ENCODE measurements around the gene RUNX1.

The RUNX1 gene

DNA sequence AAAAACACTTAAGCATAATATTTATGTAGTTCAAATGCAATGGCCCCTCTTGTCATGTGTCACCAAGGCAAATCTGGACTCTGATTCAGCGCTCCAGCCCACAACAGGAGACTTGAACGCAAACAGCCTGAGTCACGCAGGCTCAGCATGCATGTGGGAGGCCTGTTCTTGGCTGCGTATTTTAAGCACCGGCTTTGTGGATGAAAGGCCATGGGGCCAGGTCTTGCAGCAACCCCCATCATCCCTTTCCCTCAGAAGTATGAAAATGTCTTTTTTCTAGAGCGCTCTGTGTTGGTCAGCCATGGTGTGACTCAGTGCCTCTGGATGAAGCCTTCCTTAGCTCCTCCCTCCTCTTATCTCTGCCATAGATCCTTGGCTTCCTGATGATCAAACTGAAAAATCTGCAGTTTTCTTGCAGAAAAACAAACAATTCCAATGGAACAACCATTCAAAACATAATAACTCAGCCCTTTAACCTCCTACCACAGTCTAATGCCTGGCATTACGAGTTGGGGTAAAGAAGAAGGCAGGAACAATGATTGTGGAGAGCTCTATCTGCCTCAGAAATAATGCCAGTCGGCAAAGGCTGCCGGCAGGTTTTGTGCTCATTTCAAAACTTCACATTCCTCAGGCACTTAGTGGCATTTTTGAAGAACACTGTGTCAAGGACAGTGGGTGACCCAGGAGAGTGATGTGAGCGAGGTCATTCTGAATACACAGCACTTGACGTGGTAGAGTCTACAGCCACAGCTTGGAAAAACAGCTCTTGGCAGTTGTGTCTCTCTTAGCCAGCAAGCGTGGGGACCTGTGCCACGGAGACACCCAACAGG is 212.8 kb downstream of the RUNX1 start:
- peak in 1 of 2 donors; percentile 21 for DNase-seq (ENCODE audit: low read depth in 1 of 2, low spot score in 1 of 2)

DNA sequence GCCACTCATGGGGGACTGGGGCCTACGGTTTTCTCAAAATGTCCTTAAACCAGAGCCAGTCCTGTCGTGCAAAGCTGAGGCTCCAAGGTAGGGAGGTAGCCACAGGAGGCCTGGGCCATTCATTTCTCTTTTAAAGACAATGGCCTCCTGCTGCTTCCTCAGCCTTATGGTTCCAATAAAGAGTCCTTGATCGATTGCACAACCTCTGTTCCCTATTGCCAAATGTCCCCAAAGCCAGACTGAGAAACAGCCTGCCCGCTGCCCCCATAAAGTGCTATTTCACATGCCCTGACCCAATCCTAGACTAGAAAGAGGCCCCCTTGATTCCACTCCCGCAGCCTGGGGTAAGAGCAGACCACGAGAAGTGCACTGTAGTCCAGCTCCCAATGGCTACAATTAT is 213.6 kb downstream of the RUNX1 start:
- DNase-seq (ENCODE audit: low read depth in 1 of 2, low spot score in 1 of 2): no peak

DNA sequence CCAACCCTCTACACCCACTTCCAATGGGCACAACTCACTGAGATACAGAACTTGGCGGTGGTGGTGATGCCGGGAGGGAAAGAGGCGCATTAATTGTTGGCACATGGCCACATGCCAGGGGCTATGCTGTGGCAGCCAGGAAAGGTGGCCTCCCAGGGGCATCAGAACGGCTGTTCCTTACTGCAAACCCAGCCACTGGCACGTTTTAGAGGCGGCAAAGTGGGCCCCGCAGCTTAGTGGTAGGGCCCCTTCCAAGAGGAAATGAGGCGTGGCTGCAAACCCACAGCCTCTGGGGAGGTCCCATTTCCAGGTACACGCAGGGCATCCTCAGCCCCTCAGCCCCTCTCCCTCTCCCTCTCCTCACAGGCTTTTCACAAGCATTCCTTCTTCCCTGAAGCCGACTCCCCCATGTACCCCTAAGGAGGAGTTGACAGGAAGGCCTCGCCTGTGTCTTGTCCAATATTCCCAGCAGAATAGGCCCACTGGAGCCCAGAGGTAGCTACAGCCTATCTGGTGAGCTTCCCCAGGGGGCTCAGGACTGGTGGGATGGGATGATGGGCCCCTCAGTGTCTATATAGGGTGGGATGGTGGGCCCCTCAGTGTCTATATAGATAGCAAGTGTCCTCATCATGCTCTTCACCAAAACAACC is 214.1 kb downstream of the RUNX1 start:
- no peak for DNase-seq (ENCODE audit: low read depth in 1 of 2, low spot score in 1 of 2)

DNA sequence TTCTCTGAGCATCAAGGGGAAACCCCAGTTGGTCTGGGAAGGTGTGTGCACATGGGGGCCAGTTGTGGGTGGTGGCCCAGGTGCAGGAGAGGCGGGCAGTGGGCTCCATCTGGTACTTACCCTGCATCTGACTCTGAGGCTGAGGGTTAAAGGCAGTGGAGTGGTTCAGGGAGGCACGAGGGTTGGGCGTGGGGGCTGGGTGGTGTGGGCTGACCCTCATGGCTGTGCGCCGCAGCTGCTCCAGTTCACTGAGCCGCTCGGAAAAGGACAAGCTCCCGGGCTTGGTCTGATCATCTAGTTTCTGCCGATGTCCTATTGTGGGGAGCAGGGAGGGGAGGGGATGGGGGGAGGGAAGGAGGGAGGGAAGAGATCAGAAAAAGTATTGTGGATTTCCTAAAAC is 214.8 kb downstream of the RUNX1 start:
- no peak for DNase-seq (ENCODE audit: low read depth in 1 of 2, low spot score in 1 of 2)

DNA sequence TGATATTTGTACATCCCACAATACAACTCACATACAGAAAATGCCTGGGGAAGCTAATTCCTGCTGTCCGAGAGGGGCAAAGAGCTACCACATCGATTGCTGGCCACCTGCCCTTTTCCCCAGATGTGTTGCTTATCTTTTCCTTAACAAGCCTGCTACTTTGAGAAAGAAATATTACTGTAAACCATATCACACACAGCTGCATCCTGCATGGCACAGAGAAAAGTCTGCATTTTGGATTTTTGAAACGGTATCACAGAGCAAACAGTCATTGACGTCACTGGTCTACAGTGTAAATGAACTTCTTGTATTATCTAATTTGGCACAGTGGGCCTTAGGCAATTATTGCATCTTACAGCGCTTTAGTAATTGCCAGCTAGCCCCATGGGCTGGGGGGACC is 215.6 kb downstream of the RUNX1 start:
- no peak for DNase-seq (ENCODE audit: low read depth in 1 of 2, low spot score in 1 of 2)

DNA sequence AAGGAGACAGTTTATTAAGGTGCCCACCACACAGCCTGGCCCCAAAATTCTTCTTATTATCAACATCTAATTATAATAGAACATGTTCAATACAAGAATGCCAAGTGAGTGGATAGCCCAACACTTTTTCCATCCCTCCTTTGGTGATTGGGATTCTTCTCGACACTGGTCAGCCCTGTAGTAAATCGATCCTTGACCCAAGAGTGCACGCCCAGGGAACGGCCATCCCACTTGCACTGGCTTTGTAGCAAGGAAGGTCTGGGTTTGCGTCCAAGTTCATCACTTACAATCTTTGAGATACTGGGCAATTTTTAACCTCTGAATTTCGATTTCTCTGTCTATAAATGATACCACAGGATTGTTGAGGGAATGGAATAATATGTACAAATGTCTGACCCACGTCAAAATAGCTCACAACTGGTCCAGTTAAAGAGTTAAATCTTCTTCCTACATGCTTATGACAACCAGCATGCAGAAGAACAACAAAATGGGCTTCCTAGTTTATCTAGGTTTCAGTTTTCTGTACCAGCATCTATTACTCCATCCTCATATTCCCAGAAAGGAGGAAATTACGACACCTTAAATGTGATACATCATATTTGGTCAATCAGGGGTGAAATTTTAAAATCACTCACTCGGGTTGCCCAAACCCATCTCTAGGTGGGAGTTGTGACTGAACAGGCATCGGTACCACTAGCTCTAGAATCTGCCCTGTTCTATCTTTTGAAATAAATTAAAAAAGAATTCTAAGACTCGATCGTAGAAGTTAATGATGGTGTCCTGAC is 218.5 kb downstream of the RUNX1 start:
- no peak for DNase-seq (ENCODE audit: low read depth in 1 of 2, low spot score in 1 of 2)

DNA sequence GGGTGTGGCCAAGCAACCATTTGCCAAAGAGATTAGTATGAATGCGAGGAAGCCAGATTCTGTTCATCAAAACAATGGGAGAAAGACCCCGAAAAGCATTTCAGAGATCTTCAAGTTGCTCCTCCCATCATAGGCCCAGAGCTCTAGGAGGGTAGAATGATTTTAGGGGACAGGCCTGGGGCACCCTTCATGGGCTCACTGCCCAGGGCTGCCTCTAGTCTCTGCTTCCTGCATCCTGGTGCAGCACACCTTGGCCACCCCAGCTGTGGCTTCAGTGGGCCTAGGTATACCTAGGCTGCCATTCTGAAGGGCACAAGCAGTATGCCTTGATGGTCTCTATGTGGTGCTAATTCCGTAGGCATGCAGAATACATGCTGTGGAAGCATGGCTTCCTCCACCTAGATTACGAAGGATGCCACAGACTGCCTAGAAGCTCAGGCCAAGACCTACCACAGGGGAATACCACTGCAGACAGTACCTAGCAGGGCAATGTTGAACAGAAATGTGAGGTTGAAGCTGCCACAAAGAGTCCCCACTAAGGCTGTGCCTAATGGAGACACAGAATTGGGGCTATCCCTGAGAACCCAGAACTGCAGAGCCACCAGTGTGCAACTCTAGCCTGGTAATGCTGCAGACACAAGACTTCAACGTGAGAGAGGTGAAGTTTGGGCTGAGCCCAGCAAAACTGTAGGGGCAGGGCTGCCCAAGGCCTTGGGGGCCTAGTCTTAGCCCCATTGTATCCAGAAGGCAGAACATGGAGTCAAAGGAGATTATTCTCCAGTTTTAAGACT is 221.5 kb downstream of the RUNX1 start:
- DNase-seq (ENCODE audit: low read depth in 1 of 2, low spot score in 1 of 2): no peak

DNA sequence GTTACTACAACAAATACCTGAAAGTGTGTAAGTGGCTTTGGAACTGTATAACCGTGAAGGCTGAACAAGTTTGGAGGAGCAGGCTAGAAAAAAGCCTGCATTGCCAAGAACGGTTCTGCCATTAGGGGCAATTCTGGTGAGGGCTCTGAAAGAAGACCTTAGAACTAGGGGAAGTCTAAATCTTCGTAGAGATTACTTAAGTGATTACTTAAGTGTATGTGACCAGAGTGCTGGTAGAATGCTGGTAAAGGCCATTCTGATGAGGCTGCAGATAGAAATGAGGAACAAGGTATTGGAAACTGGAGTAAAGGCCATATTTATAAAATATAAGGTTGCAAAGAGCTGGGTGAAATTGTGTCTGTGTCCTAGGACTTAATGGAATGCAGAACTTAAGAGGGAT is 222.3 kb downstream of the RUNX1 start:
- DNase-seq (ENCODE audit: low read depth in 1 of 2, low spot score in 1 of 2): no peak

DNA sequence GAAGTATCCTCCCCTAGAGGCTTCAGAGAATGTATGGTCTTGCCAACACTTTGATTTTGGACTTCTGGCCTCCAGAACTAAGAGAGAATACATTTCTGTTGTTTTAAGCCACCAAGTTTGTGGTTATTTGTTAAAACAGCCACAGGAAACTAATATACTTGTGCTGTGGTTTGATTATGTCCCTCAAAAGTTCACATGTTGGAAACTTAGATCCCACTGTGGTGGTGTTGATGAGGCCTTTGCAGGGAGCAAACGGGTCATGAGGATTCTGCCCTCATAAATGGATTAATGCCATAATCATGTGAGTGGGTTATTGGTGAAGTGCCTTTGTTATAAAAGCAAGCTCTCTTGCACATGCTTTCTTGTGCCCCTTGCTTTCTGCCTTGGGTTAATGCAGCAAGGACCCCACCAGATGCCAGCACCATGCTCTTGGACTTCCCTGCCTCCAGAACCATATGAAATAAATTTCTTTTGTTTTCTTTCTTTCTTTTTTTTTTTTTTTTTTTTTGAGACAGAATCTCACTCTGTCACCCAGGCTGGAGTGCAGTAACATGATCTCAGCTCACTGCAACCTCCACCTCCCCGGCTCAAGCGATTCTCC is 223.1 kb downstream of the RUNX1 start:
- no peak for DNase-seq (ENCODE audit: low read depth in 1 of 2, low spot score in 1 of 2)

DNA sequence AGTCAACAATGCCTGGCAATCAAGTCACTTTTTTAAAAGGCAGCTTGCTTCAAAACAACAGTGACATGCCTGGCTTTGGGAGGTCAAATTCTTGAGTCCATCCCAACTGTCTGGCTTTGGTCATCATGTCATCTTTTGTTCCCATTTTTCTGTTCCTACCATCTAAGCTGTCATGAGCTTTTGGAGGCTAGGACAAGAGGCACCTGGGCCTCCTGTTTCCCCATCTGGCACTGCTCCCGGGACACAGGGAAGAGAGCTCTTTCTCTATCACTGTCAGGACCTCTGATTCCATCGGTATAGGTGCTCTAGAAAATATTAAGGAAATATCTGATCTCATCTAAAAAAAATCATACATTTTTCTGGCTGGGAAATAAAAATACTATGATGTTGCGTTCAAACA is 224.0 kb downstream of the RUNX1 start:
- no peak for DNase-seq (ENCODE audit: low read depth in 1 of 2, low spot score in 1 of 2)

DNA sequence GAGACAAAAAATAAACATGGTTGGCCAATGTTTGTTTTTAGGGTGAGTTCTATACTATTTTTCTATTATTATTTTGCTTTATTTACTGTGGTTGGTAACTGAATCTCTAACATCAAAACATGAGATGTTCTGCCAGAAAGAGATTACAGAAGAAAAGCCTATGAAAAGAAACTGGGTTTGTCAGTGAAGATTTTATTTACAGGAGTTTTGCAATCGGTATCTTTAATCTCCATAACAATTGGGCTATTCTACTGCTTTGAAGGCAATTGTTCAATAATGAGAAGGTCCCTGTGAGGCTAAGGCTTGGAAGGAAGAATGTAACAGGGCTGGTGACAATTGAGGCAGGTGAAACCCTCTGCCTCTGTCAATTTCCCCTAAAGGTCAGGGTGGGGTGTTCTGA is 224.8 kb downstream of the RUNX1 start:
- DNase-seq (ENCODE audit: low read depth in 1 of 2, low spot score in 1 of 2): no peak

DNA sequence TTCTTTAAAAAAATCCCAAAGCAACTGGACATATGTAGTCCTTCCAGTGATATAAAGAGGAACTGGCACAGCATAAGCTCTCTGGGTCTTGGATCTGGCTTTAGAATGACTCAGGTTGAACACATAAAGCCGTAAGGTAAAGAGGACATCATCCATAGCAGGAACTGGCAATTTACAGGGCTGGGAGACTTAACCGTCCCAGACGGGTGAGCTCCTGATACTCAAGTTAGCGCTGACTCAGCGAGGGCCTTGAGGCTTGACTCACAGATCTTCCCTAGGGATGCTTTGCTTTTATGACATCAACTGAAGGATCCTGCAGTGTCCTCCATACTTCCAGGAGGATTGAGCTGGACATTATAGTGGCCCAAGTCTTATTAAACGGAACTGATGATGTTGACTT is 226.2 kb downstream of the RUNX1 start:
- DNase-seq (ENCODE audit: low read depth in 1 of 2, low spot score in 1 of 2): no peak

DNA sequence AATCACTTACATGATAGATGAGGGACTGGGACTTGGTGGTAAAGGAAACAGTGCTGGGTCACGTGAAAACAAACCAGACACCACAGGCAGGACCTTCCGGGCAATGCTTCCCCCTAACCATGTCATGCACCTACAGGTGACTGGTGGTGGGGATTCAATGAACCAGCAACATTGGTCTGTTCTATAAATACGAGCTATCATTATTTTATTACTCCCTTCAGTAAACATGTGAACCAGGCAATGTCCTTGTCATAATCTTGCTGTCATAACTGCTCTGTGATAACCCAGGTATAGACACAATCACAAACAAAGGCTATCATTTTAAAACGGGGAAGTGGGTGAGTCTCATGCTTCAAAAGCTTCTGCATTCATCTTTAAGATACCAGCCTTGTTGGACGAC is 226.9 kb downstream of the RUNX1 start:
- no peak for DNase-seq (ENCODE audit: low read depth in 1 of 2, low spot score in 1 of 2)

DNA sequence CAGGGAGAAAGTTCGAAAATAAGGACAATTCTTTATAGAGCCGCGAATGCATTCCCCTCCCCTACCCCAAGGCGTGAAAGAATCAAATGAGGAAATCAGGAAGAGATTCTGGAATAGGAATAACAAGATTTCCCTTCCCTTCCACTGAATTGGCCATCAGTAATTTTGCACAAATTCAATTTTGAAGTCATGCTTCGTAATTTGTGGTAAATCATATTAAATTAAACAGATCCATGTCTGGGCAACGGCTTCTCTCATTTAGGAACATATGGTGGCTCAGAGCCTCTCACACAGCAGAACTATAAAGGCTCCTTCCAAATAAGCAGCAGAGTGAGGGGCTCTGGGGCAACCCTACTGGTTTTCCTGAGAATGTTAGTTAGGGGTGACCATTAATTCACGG is 227.4 kb downstream of the RUNX1 start:
- no peak for DNase-seq (ENCODE audit: low read depth in 1 of 2, low spot score in 1 of 2)

DNA sequence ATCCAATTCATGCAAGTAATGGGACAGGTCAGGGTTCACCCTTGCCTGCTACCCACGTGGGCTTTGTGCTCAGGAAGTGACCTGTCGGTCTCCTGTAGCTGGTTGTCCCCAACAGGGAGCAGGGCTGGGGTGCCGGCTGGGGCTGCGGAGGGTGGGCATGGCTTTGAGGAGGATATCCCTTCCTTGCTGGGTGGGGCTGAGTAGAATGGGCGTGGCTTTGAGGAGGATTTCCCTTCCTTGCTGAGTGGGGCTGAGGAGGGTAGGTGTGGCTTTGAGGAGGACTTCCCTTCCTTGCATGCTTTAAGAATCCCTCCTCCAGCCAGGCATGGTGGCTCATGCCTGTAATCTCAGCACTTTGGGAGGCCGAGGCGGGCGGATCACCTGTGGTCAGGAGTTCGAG is 229.1 kb downstream of the RUNX1 start:
- DNase-seq (ENCODE audit: low read depth in 1 of 2, low spot score in 1 of 2): no peak

DNA sequence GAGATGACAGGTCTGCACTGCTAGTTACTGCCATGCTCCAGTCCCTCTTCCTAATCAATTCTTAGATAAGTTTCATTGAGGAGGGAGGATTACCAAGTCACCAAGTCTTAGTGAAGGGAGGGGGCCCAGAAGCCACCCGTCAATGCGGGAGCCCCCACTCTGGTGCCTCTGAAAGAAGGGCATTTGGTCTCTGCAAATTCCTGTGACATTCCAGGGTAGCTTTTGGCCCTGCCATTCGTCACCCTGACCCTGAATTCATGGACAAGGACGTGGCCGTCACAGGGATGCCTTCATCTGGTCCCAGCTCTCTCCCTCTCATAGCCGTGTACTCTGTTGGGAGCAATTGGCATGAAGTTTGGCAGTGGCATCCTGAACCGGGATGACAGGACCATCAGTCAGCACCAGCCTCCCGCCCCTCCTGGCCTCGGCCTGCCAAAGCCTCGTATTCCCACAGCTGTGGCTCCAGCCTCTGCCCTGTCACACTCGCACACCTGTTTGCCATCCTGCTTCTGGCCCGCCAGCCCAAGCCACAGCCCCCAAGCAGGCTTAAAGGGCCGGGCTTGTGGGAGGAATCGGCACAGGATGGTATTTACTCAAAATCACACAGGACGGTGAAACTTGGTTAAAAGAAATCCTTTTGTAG is 229.6 kb downstream of the RUNX1 start:
- DNase-seq (ENCODE audit: low read depth in 1 of 2, low spot score in 1 of 2): no peak

DNA sequence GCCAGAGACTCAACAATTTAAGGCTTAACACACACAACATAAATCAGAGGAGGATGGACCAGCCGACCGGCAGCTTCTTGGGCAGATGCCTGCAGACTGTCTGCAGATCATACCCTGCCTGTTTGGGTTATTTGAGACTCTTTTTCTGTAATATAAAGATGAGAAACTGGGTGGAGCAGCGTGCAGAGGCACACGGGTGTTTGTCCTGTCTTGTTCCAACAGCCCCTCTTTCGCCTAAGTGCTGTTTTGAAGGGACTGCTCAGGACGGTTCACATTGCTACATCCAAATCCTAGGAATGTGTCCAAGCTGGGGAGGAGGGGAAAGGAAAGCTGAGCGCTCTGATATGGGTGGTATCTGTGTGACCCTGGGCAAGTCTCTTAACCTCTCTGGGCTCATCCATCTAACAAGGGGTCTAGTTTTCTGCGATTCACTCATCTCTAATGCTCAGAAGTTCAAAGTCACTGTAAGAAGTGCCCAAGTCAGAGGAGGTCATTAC is 230.4 kb downstream of the RUNX1 start:
- no peak for DNase-seq (ENCODE audit: low read depth in 1 of 2, low spot score in 1 of 2)

DNA sequence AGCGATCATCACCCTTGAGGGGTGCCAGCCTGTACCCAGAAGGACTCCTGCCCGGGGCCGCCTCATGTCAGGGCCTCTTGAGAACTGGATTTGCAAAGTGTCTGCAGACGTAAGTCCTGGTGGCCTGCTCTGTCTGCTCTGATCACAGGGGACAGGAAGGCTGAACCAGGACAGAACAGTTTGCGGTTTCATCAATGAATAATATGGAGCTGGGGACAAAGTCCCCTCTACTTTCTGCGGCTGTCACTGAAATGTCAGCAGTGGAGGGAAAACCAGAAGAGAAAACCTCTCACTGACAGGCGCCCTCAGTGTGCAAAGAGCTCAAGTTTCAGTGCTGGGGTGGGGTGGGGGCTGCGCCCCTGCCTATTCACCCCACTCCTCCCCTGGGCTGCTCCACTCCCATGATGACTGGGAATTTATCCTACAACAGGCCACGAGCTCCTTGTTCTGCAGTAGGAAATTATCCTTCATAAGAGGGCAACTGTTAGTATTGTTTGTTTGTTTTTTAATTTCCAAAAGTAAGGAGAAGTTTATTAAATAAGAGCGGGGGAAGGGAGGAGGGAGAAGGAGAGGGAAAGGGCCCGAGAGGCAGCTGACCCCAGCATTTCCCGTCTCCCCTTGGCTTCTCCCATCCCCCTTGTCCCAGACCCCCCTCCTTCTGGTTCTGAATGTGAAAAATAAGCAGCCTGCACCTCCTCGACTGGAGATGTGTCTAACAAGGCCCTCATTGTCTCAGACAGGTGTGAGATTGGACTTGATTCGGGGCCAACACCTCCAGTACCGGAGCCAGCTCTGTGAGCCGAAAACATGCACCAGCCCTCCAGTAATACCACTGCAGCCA is 231.1 kb downstream of the RUNX1 start:
- DNase-seq (ENCODE audit: low read depth in 1 of 2, low spot score in 1 of 2): no peak
